K562 treated with DMSO at 1 percent for 48 hours (cell line): ENCODE measurements around the gene CYP1A2. TPM values are rescaled to one million over a fixed set of nuclear protein-coding genes. Genes with fewer than 3 reads are reported as not detected.

Source experiments
- total RNA-seq: library from RNA; unstranded; fragments of 300-600 nt; gene quantifications from 2 replicates; pipeline ENCODE4 v1.2.3, GENCODE V29; 2022; ENCODE audit warnings: low replicate concordance; ENCODE audit errors: extremely low read depth

Gene CYP1A2, protein sequence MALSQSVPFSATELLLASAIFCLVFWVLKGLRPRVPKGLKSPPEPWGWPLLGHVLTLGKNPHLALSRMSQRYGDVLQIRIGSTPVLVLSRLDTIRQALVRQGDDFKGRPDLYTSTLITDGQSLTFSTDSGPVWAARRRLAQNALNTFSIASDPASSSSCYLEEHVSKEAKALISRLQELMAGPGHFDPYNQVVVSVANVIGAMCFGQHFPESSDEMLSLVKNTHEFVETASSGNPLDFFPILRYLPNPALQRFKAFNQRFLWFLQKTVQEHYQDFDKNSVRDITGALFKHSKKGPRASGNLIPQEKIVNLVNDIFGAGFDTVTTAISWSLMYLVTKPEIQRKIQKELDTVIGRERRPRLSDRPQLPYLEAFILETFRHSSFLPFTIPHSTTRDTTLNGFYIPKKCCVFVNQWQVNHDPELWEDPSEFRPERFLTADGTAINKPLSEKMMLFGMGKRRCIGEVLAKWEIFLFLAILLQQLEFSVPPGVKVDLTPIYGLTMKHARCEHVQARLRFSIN
- total RNA-seq, result not detected in 2 replicates

DNA sequence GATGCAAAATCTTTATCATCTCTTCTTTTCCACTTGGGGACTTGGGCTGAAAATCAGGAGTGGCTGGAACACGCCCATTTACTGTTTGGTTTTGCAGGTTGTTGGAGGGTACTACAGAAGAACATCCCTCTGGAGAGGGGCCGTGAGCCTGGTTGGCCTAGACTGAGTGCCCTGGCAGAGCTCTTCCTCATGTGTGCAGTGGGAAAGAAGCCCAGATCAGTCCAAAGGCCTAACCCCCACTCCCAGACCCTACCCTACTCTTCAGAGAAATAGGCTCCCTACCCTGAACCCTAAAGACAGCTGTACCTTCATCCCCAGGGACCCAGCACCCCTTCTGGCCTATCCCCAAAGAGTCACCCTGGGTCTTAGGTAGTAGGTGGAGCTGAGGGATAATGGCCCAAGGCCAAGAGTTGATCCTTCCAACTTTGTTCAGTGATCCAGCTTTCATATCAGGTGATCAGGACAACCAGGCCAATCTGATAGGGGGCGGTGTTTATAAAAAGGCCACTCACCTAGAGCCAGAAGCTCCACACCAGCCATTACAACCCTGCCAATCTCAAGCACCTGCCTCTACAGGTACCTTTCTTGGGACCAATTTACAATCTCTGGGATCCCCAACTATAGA lies at the start of gene CYP1A2:
Gene CYP1A2, plus strand, starts transcription at position 524 of the 625 bp plus-strand sequence. CDS start 894 bp downstream, outside the sequence.

GRCh38 chr15:74725225-74725774 lies 23.3 kb upstream of the CYP1A2 start, which contains the start of gene CYP1A1:
TSS of gene CYP1A1 (minus strand) at chr15:74725528. CDS start at chr15:74723097, 2,431 bp downstream.

DNA sequence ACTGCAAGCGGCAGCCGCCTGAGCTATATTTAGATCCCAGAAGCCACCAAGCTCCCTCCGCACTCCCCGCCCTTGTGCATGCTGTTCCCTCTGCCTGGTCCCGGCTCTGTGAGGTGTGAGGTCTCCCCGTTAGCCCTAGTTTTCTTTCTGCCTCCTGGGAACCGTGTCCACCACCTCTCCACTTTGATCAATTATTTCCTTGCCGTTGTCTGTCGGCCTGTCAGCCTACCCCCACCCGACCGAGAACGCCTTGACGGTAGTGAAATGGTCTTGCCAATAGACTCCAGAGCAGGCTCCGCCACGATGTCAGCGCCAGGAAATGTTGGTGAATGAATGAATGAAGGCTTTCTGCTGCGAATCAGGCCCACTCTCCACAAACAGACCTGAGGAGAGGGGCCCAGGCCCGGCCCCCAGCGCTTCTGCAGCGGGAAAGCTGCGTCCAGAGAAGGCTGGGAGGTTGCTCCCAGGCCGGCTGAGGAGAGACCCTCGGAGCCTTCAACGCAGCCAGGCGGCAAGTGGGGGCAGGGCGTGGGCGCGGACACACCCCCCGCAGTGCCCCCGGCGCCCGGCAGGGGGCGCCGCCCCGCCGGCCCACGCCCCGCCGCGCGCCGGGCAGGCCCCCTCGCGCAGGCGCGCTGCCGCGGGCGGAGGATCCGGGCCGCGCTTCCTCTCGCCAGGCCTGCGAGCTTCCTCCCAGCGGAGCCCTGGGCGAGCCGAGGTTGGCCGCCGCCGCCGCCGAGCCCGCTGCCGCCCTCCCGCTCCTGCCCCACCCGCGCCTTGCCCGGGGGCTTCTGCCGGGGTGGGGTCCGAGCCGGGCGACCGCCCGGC lies 33.0 kb downstream of the CYP1A2 start, which contains the start of gene CSK:
Gene CSK, plus strand, starts transcription at position 650 of the 828 bp plus-strand sequence. CDS start 16,218 bp downstream, outside the sequence.

Other genes starting within 250 kb of the CYP1A2 start
- not detected in 2 replicates for gene ARID3B, start 207.6 kb upstream of the CYP1A2 start, total RNA-seq
- gene CLK3, start 133.0 kb upstream of the CYP1A2 start, total RNA-seq, result not detected in 2 replicates
- not detected in 2 replicates for gene EDC3, start 52.8 kb upstream of the CYP1A2 start, total RNA-seq
- not detected in 2 replicates for gene CYP1A1, start 23.3 kb upstream of the CYP1A2 start, total RNA-seq
- not detected in 2 replicates for gene CSK, start 33.2 kb downstream of the CYP1A2 start, total RNA-seq
- not detected in 2 replicates for gene LMAN1L, start 64.0 kb downstream of the CYP1A2 start, total RNA-seq
- not detected in 2 replicates for gene CPLX3, start 77.8 kb downstream of the CYP1A2 start, total RNA-seq
- not detected in 2 replicates for gene ULK3, start 94.3 kb downstream of the CYP1A2 start, total RNA-seq
- not detected in 2 replicates for gene SCAMP2, start 124.5 kb downstream of the CYP1A2 start, total RNA-seq
- gene MPI, start 141.2 kb downstream of the CYP1A2 start, total RNA-seq, result not detected in 2 replicates
- not detected in 2 replicates for gene FAM219B, start 158.0 kb downstream of the CYP1A2 start, total RNA-seq
- gene COX5A, start 189.2 kb downstream of the CYP1A2 start, total RNA-seq, result not detected in 2 replicates
- gene RPP25, start 207.9 kb downstream of the CYP1A2 start, total RNA-seq, result not detected in 2 replicates
- not detected in 2 replicates for gene SCAMP5, start 246.7 kb downstream of the CYP1A2 start, total RNA-seq